Cardiac muscle cell (in vitro differentiated cells and primary cell): ENCODE data around the gene LRRC71. TPM values are rescaled to one million over a fixed set of nuclear protein-coding genes. Genes with fewer than 3 reads are reported as not detected.
"Not testable (repeated sequence)": the region's sequence is repeated elsewhere in the genome, so short reads cannot be mapped to it uniquely, and the experiment has no call there.

Experiments used
- DNase-seq, 2 donors: peaks; one replicate each; pipeline versions ENCODE4 v3.0.0 to v3.0.0-alpha.2; 2010 to 2017; ENCODE audit warnings: low read depth in 1 of 2, low spot score in 1 of 2
- H3K27ac ChIP-seq: fragments of 200-600 bp; sonication (generic); 2 replicates; pipeline ENCODE4 v1.5.1; 2016
- H3K27me3 ChIP-seq: fragments of 200-600 bp; sonication (generic); 2 replicates; pipeline ENCODE4 v1.6.0; 2016; ENCODE audit warnings: control low read depth
- H3K36me3 ChIP-seq: fragments of 200-600 bp; sonication (generic); 2 replicates; pipeline ENCODE4 v1.5.1; 2016; ENCODE audit warnings: control low read depth
- H3K4me1 ChIP-seq: fragments of 200-600 bp; sonication (generic); 2 replicates; pipeline ENCODE4 v1.8.1; 2017; ENCODE audit warnings: low read depth, mild to moderate bottlenecking, mixed run types
- H3K4me3 ChIP-seq: fragments of 200-600 bp; sonication (generic); 2 replicates; pipeline ENCODE4 v1.5.1; 2016; ENCODE audit warnings: mild to moderate bottlenecking
- H3K9me3 ChIP-seq: fragments of 200-600 bp; sonication (generic); 2 replicates; pipeline ENCODE4 v1.5.1; 2017; ENCODE audit warnings: low read depth, mild to moderate bottlenecking, control low read depth
- polyA plus RNA-seq: library from polyadenylated mRNA; unstranded; fragments of >200 nt; fragmentation: Nextera tagmentation; extraction: Ambion mirVana; gene quantifications from 2 replicates; pipeline ENCODE4 v1.2.1, GENCODE V29; 2016
- total RNA-seq: library from RNA; depleted of rRNA; stranded (reverse); fragments of >200 nt; gene quantifications from 2 replicates; pipeline ENCODE4 v1.2.3, GENCODE V29; 2016
- TF ChIP-seq, protein P1 (sequence below): IDR thresholded peaks from 2 replicates; pipeline ENCODE4 v1.5.1; 2012; ENCODE audit warnings: low read depth, mild to moderate bottlenecking, low read length

The LRRC71 gene
- total and polyA plus RNA-seq, 2 experiments from 2014 or later, result 0.24 to 0.45 TPM

DNA sequence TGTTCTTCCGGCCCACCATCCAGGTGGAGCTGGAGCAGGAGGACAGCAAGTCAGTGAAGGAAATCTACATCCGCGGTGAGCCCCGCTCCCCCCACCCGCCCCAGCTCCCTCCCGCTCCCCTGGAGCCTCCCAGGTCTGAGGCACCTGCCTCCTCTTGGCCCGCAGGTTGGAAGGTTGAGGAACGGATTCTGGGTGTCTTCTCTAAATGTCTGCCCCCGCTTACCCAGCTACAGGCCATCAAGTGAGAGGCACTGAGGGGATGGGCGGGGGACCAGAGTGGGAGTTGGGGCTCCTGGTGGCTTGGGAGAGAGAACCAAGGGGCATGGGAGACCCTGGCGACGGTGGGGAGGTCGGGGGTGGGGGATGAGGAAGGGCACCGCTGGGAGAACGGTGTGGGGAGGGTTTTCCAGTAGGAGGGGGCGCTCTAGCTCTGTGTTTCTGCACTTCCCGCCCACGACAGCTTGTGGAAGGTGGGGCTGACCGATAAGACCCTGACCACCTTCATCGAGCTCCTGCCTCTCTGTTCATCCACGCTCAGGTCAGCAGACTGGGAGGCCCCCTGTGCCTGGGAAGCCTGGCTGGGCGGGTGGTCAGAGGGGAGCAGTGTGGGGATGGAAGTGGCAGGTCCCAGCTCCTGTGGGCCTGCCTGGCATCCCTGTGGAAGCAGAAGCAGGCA is 4.2 kb downstream of the LRRC71 start:
- TF ChIP-seq, protein P1, sequence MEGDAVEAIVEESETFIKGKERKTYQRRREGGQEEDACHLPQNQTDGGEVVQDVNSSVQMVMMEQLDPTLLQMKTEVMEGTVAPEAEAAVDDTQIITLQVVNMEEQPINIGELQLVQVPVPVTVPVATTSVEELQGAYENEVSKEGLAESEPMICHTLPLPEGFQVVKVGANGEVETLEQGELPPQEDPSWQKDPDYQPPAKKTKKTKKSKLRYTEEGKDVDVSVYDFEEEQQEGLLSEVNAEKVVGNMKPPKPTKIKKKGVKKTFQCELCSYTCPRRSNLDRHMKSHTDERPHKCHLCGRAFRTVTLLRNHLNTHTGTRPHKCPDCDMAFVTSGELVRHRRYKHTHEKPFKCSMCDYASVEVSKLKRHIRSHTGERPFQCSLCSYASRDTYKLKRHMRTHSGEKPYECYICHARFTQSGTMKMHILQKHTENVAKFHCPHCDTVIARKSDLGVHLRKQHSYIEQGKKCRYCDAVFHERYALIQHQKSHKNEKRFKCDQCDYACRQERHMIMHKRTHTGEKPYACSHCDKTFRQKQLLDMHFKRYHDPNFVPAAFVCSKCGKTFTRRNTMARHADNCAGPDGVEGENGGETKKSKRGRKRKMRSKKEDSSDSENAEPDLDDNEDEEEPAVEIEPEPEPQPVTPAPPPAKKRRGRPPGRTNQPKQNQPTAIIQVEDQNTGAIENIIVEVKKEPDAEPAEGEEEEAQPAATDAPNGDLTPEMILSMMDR, result no peak
- H3K36me3 ChIP-seq, result no peaks in the 10 kb centered on the region
- DNase-seq, result no peak
- H3K4me1 ChIP-seq, result peaks cover 4% of the 10 kb centered on the region
- peak overlapping the region; percentile 25 for H3K4me3 ChIP-seq
- H3K27me3 ChIP-seq, result peaks cover 98% of the 10 kb centered on the region
- no peaks in the 10 kb centered on the region for H3K9me3 ChIP-seq
- no peak overlapping the region for H3K27ac ChIP-seq

DNA sequence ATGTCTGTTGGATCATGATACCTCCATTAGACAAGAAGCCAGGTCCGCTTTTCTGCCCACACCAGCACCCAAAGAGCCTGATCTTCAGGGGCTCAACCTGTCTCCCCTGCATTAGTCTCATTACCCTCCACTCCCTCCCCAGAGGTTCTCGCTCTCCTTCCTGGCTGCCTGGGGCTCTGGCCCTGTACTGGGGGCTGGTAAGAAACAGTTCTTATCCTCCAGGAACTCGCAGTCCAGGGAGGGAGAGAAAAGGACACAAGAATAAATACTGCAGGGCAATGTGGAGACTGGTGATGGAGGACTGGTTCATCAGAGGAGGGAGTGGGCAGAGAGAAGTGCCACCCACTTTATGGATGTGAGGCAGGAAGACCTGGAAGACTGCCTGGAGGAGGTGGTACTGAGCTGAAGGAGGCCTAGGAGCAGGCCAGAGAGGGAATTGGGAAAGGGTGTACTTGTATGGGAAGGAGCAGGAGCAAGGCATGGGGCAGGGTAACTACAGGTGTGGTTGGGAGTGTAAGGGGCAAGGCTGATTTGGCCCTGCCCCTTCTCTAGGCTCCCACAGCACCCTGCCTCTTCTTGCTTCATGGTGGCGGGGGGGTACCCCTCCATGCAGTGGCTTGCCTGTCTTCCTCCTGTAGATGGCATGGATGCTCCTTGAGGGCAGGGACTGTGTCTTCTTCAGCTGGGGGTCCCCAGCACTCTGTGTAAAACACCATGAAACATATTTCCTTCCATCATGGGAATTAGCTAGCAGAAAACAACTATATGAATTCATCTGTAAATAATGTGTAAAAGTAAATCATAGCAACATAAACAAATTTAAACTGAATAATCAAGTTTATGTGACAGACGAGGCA is 5.0 kb downstream of the LRRC71 start:
- Histone ChIP-seq H3K9me3 (no peaks in the 10 kb centered on the region), H3K4me1 (peaks cover 4% of the 10 kb centered on the region), H3K27me3 (peaks cover 92% of the 10 kb centered on the region), H3K4me3 (no peak overlapping the region), H3K27ac (no peak overlapping the region), H3K36me3 (no peaks in the 10 kb centered on the region)
- no peak for DNase-seq
- TF ChIP-seq, protein P1, result no peak

DNA sequence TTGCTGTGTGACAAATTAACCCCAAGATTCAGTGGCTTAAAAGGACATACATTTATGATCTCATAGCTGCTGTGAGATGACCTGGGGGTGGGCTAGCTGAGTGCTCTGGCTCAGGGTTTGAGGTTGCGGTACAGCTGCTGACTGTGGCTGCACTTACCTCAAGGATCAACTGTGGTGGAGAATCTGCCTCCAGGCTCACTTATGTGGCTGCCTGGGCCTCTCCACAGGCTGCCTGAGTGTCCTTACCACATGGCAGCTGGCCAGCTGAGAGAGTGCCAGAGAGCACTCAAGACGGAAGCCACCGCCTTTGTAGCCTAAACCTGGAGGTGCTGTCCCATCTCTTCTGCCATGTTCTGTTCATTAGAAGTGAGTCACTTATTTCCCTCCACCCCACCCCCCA is 5.7 kb downstream of the LRRC71 start:
- no peak overlapping the region for H3K4me3 ChIP-seq
- no peak overlapping the region for H3K27ac ChIP-seq
- TF ChIP-seq, protein P1, result no peak
- peaks cover 84% of the 10 kb centered on the region for H3K27me3 ChIP-seq
- no peaks in the 10 kb centered on the region for H3K9me3 ChIP-seq
- peak; percentile 42 to 55 for DNase-seq
- no peaks in the 10 kb centered on the region for H3K36me3 ChIP-seq
- H3K4me1 ChIP-seq, result peaks cover 4% of the 10 kb centered on the region

DNA sequence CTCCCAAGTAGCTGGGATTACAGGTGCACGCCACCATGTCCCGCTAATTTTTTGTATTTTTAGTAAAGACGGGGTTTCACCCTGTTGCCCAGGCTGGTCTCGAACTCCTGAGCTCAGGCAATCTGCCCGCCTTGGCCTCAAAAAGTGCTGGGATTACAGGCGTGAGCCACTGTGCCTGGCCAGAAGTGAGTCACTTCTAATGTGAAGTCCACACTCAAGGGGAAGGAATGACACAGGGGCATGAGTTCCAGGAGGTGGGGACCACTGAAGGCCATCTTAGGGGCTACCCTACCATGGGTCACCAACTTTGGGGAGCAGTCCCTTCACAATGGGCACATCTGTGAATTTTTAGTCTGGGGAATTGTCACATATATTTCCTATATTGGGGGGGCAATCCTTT is 6.3 kb downstream of the LRRC71 start:
- H3K36me3 ChIP-seq, DNase-seq, H3K9me3 ChIP-seq, H3K4me3 ChIP-seq, H3K4me1 ChIP-seq, H3K27ac ChIP-seq: not testable (repeated sequence)
- peaks cover 79% of the 10 kb centered on the region for H3K27me3 ChIP-seq

DNA sequence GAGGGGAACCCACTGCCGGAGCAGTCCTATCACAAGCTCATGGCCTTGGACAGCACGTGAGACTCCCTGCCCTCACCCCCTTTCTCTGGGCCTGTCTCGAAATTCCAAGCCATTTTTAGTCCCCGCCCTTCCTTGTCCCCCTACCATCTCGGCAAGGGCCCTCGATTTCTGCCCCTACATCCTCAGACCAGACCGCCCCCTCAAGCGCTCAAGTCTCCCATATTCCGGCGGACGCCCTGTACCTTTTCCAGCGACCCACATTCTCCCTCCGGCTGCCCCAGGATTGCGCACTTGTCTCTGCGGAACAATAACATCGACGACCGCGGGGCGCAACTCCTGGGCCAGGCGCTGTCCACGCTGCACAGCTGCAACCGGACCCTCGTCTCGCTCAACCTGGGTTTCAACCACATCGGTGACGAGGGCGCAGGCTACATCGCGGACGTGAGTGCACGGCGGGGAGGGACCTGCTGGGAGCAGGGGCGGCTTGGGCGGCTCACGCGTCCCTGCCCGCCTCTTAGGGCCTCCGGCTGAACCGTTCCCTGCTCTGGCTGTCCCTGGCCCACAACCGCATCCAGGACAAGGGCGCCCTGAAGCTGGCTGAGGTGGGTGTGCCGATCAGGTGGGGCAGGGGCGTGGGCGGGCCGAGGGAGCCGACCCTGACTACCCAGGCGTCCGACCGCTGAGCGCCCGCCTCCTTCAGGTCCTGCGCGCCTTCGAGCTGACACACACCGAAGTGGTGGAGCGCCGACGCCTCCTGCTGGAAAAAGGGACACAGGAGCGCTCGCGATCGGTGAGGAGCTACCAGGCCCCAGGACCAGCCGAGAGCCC is 7.0 kb downstream of the LRRC71 start:
- TF ChIP-seq, protein P1, result peak; percentile 78
- Histone ChIP-seq H3K4me1 (peaks cover 4% of the 10 kb centered on the region), H3K9me3 (no peaks in the 10 kb centered on the region), H3K4me3 (peak overlapping the region; percentile 20), H3K27me3 (peaks cover 72% of the 10 kb centered on the region), H3K36me3 (no peaks in the 10 kb centered on the region), H3K27ac (no peak overlapping the region)
- DNase-seq, result peak; percentile 76 to 85
